ENCODE measurements around the gene SLC10A7.
A peak's percentile ranks its signal among the peaks of the same experiment; 100 is the strongest.

The SLC10A7 gene

GRCh38 chr4:146494143-146494542, 27.6 kb downstream of the SLC10A7 start:
- DNase-seq: no peak

GRCh38 chr4:146490106-146490505, 31.6 kb downstream of the SLC10A7 start:
- DNase-seq: no peak

- peak; percentile 42 for DNase-seq
Observed at GRCh38 chr4:146488495-146489174, 33.1 kb downstream of the SLC10A7 start.

DNA sequence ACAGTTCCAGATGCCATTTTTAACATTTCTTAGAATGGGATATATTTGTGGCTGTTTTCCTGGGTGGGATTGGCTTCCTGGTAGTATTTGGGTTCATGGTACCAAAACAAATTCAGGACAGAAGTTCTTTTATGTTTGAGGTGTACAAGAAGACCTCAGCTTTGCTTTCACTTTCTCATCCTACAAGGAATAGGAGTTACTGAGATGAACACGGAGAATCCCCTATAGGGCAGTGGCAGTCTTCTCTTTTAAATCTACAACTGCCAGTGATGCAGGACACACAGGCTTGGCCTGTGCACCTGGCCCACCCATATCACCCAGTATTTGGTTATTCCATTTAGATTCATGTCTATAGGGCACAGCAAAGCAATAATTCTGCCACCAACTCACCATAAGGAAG, 35.2 kb downstream of the SLC10A7 start:
- no peak for DNase-seq

- DNase-seq: no peak
Observed at GRCh38 chr4:146485968-146486367, 35.8 kb downstream of the SLC10A7 start.

- DNase-seq: no peak
Observed at GRCh38 chr4:146482788-146483187, 39.0 kb downstream of the SLC10A7 start.

DNA sequence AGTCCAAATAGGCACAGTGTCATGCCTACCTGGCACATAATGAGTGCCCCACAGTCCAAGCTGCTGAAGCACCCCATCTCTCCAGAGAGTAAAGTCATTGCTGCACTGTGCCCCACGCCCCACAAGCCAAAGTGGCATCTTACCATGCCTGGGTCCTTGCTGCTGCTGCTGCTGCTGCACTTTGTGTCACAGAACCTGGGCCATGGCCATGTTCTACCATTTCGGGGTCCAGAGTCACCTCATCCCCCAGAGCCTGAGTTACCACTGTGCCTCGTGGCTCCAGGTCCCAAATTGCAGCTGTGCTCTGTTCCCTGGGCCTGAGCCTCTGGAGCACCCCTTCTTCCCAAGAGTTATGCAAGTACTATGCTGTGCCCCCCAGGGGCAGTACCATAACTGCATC, 40.5 kb downstream of the SLC10A7 start:
- no peak for DNase-seq

DNA sequence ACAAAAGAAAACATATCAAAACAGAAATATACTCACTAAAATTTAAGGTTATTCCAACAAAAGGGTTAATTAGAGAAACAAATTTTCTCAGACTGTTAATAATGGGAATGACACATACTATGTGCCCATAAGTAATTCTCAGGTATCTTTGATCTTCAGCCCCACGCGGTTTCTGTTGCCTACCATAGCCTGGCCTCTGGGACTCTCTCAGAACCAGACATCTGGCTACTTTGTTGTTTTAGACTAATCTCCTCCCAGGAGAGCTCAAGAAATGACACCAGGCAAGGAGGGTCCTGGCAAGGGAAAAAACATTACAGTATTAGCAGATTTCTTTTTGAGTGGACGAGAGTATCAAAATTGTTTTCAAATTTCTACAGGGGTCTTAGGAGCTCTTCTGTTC, 43.7 kb downstream of the SLC10A7 start:
- DNase-seq: no peak

- DNase-seq: no peak
Observed at GRCh38 chr4:146477054-146477453, 44.7 kb downstream of the SLC10A7 start.

DNA sequence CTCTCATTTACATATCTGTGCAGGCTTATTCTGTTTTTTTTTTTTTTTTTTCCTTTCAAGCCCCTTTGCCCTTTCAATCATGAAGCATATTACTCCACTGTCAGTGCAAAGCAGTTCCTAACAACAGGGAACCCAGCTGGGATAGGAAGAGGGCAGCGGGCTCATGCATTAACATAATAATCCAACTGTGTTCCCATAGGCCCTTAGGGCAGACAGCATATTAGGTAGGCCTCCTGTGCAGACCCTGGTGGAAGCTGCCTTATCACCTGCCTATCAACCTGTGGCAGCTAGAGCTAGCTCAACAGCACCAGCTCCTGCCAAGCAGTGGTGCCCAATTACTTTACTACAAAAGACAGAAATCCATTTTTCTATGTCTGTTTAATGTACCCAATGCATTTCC, 49.3 kb downstream of the SLC10A7 start:
- DNase-seq: no peak

GRCh38 chr4:146470604-146471003, 51.1 kb downstream of the SLC10A7 start:
- peak; percentile 4 for DNase-seq

- DNase-seq: peak; percentile 2
Observed at GRCh38 chr4:146469022-146469421, 52.7 kb downstream of the SLC10A7 start.

DNA sequence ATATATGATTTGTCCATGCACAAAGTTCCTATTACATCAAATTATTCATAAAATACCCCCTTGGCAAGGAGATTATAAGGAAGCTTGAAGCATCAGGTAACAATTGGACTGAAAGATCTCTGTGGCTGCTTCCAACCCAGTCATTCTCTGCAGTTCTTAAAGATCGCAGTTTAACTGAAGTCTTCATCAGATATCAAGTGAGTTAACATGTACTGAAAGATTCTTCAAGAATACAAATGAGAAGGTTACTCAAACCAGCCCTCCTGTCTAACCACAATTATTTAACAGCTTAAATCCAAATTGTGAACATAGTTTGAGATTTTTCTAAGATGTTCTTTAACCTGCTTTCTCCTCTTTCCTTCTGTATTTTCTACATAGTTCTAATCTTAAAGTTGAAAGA, 56.1 kb downstream of the SLC10A7 start:
- no peak for DNase-seq

DNA sequence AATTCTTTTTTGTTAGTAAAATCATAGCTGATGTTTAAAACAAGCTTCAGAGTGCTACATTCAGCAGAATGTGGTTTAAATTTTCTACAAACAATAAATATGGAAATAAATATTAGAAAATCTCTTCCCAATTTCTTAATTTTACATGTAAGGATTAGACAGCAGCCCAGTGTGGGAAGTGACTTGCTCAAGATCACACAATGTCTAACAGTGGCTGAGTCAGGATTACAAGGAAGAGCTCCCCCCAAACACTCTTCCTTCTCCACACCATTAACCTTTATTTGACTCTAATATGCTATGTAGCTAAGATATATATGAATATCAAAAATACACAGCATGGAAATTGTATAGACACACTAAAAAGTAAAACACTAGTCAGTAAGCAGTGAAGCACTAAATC, 59.5 kb downstream of the SLC10A7 start:
- DNase-seq: no peak

DNA sequence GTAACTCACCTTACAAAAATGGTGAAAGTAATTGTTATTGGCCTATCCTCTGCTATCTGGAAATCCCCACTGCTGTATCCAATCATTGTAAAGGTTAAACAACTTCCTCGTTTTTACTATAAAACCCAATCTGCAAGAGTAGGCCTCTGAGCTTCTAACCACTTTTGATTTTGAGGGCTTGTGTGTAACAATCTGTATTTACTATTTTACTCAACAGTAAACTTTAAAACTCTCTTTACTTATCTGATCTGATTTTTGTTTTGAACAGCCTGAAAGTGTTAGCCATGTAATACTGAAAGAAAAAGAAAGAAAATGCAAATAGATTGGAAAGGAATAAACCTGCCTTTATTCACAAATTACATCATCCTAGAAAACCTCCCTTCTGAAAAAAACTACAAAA, 63.1 kb downstream of the SLC10A7 start:
- DNase-seq: no peak

DNA sequence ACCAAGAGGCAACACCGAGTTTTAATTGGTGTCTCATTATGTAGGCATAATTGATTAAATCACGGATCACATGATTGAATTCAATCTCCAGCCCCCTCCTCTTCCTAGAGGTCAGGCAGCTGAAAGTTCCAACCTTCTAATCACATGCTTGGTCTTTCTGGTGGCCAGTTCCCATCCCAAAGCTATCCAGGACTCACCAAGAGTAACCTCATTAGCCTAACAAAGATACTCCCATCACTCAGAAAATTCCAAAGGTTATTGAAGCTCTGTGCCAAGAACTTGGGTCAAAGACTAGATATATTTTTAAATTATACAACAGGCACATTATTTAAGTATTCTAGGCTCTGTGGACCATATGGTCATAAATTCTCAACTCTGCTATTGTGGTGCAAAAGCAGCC, 65.1 kb downstream of the SLC10A7 start:
- DNase-seq: no peak

DNA sequence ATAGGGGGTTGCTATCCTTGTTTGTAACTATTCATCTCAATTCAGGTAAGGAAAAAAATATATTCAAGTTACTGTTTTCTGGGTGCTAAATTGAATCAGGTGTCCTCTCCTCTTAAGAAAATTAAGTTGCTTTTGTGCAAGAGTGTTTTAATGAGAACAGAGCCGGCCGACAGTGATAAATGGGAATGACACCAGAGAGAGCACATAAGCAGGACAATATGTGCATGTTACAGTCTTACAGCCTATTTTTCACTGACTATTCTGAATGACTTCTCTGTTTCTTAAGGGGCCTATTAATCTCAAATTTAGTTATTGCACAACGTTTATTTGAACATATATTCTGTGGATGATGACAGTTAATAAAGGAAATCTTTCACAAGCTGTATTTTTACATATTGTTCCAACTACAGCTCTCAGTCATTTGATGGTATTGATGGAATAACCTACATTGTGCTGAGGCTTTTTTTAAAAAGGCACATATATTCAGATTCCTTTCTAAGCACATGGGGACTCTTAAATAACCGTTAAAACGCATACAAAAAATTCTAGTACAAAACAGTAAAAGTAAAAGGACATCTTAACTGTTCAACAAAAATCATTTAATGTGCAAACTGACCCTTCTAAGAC, 68.4 kb downstream of the SLC10A7 start:
- DNase-seq: no peak

DNA sequence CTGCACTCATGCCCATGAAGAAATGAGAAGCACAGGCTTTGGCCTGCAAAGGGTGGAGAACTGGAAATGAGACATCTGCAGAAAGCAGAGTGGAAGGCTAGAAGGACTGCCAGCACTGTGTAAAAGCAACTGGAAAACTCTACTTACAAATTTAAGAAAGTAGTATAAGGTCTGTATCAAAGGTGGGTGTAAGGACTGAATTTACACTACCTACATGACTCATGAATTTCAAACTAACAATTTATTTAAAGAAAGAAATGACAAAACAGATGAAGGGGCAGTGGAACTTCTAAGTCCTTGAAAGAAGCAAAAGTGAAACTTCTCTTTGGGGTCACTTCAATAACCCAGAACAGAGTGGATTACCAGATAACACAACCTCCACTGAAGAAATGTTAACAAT, 71.2 kb downstream of the SLC10A7 start:
- no peak for DNase-seq

- DNase-seq: no peak
Observed at GRCh38 chr4:146446555-146446954, 75.2 kb downstream of the SLC10A7 start.

GRCh38 chr4:146445198-146446150, 76.3 kb downstream of the SLC10A7 start:
- no peak for DNase-seq

DNA sequence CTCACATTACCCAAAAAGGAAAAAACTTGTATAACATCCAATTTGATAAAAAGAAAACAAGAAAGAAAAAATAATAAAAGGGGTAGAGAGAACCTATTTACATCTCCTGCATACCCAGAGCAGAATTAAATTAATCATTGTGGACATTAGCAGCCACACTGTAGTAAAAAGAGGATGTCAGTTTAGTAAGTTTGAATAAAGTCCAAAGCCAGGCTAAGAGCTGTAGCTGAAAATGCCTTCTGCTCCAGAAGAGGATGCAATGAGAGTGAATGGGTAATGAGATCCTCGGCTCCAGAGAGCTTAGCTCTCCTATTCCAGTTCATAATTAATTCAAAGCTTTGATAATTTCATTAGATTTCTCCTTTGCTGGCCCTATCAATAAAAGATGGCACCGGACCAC, 78.2 kb downstream of the SLC10A7 start:
- no peak for DNase-seq

- DNase-seq: peak; percentile 72
Observed at GRCh38 chr4:146442801-146443200, 78.9 kb downstream of the SLC10A7 start.

- DNase-seq: no peak
Observed at GRCh38 chr4:146439999-146440398, 81.7 kb downstream of the SLC10A7 start.

- DNase-seq: no peak
Observed at GRCh38 chr4:146439437-146439836, 82.3 kb downstream of the SLC10A7 start.

All from fibroblast of skin of scalp (primary cell).